ENCODE measurements around the gene AGFG1.
"Not testable (repeated sequence)": the region's sequence is repeated elsewhere in the genome, so short reads cannot be mapped to it uniquely, and the experiment has no call there.

Gene AGFG1

GRCh38 chr2:227499627-227500300 is 27.8 kb downstream of the AGFG1 start:
- no peak for DNase-seq

GRCh38 chr2:227500301-227500630 is 28.3 kb downstream of the AGFG1 start:
- no peak for DNase-seq

GRCh38 chr2:227503433-227504406 is 31.8 kb downstream of the AGFG1 start:
- no peak for DNase-seq

- DNase-seq, result no peak
Observed at GRCh38 chr2:227504700-227505099, 32.7 kb downstream of the AGFG1 start.

- no peak for DNase-seq
Observed at GRCh38 chr2:227506456-227506855, 34.5 kb downstream of the AGFG1 start.

GRCh38 chr2:227507963-227508362 is 36.0 kb downstream of the AGFG1 start:
- DNase-seq, result no peak

- no peak for DNase-seq
Observed at GRCh38 chr2:227509076-227509475, 37.1 kb downstream of the AGFG1 start.

GRCh38 chr2:227509824-227510619 is 38.1 kb downstream of the AGFG1 start:
- no peak for DNase-seq

GRCh38 chr2:227510620-227510958 is 38.6 kb downstream of the AGFG1 start:
- DNase-seq, result no peak

GRCh38 chr2:227511239-227511930 is 39.4 kb downstream of the AGFG1 start:
- no peak for DNase-seq

- no peak for DNase-seq
Observed at GRCh38 chr2:227511955-227512354, 40.0 kb downstream of the AGFG1 start.

GRCh38 chr2:227513113-227513512 is 41.2 kb downstream of the AGFG1 start:
- DNase-seq, result no peak

GRCh38 chr2:227515742-227516141 is 43.8 kb downstream of the AGFG1 start:
- no peak for DNase-seq

GRCh38 chr2:227517724-227518123 is 45.8 kb downstream of the AGFG1 start:
- no peak for DNase-seq

- not testable (repeated sequence) for DNase-seq
Observed at GRCh38 chr2:227518278-227518865, 46.4 kb downstream of the AGFG1 start.

GRCh38 chr2:227521178-227521577 is 49.2 kb downstream of the AGFG1 start:
- DNase-seq, result not testable (repeated sequence)

- no peak for DNase-seq
Observed at GRCh38 chr2:227524665-227525064, 52.7 kb downstream of the AGFG1 start.

- no peak for DNase-seq
Observed at GRCh38 chr2:227527351-227527750, 55.4 kb downstream of the AGFG1 start.

- DNase-seq, result no peak
Observed at GRCh38 chr2:227528803-227529202, 56.8 kb downstream of the AGFG1 start.

- no peak for DNase-seq
Observed at GRCh38 chr2:227529871-227530270, 57.9 kb downstream of the AGFG1 start.

GRCh38 chr2:227534714-227535113 is 62.8 kb downstream of the AGFG1 start:
- DNase-seq, result no peak

- DNase-seq, result no peak
Observed at GRCh38 chr2:227536445-227536844, 64.5 kb downstream of the AGFG1 start.
